Uterus (tissue), 2 donors: ENCODE data around the gene TBCD.

Source experiments
- POLR2A ChIP-seq, 2 donors: fragments of 450-650 bp; IDR thresholded peaks; one replicate each; pipeline ENCODE4 v1.6.1; 2016; ENCODE audit warnings: antibody characterized with exemption in 2 of 2, mild to moderate bottlenecking in 1 of 2, moderate library complexity in 1 of 2
- TF ChIP-seq, protein P1 (sequence below), 4 experiments: fragments of 200-600 bp in 2 of 4; fragments of 450-650 bp in 2 of 4; sonication (generic) in 2 of 4; IDR thresholded peaks; one replicate each; pipeline ENCODE4 v1.5.1; 2016 to 2019; ENCODE audit warnings: antibody characterized with exemption in 4 of 4, mild to moderate bottlenecking in 2 of 4, moderate library complexity in 1 of 4

DNA sequence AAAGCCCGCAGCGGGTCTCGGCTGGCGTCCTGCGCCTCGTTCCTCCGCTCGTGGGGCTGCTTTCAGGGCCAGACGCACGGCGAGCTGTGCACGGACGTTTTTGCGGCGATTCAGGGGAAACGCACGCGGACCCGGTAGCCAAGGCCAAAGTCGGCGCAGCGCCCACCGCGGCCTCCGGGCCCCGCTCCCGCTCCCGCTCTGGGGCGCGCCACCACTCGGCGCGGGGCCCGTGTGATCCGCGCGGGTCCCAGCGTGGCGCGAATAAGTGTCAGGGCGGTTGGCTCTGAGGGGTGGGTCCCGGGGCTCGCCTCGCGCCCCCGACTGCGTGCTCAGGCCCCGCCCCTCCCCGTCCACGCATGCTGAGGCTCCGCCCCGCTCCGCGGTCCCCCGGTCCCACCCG lies 694 bp upstream of the TBCD start:
- TF ChIP-seq, protein P1, sequence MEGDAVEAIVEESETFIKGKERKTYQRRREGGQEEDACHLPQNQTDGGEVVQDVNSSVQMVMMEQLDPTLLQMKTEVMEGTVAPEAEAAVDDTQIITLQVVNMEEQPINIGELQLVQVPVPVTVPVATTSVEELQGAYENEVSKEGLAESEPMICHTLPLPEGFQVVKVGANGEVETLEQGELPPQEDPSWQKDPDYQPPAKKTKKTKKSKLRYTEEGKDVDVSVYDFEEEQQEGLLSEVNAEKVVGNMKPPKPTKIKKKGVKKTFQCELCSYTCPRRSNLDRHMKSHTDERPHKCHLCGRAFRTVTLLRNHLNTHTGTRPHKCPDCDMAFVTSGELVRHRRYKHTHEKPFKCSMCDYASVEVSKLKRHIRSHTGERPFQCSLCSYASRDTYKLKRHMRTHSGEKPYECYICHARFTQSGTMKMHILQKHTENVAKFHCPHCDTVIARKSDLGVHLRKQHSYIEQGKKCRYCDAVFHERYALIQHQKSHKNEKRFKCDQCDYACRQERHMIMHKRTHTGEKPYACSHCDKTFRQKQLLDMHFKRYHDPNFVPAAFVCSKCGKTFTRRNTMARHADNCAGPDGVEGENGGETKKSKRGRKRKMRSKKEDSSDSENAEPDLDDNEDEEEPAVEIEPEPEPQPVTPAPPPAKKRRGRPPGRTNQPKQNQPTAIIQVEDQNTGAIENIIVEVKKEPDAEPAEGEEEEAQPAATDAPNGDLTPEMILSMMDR (IDR thresholded peaks at IDR 0.05), result no peak
- TF ChIP-seq POLR2A (IDR thresholded peaks at IDR 0.05), result no peak
